AG04449 (cell line): ENCODE measurements around the gene FGF9.
A peak's percentile ranks its signal among the peaks of the same experiment; 100 is the strongest.

Experiments
- CTCF ChIA-PET: fragments of 350-600 bp; formaldehyde crosslinking; extraction: SDS; loops from one replicate; lab custom pipeline; 2021; ENCODE audit warnings: antibody characterized with exemption; lab: Yijun Ruan, JAX
- POLR2A ChIA-PET: fragments of 400-600, 350-600 bp; formaldehyde crosslinking; extraction: SDS; loops from one replicate; lab custom pipeline; 2020; ENCODE audit warnings: antibody characterized with exemption, inconsistent platforms; lab: Yijun Ruan, JAX
- DNase-seq: peaks from one replicate; pipeline ENCODE4 v3.0.0-alpha.2; 2010; ENCODE audit warnings: low read depth, low spot score
- H3K4me3 ChIP-seq: 2 replicates; pipeline ENCODE4 v1.5.1; 2011; ENCODE audit warnings: low read depth, mild to moderate bottlenecking, control low read depth, low read length
- TF ChIP-seq, protein P1 (sequence below): IDR thresholded peaks from one replicate; pipeline ENCODE4 v1.5.1; 2011; ENCODE audit warnings: mild to moderate bottlenecking, moderate library complexity, low read length, control low read depth, inconsistent platforms; ENCODE audit not compliant: insufficient read depth; ENCODE audit errors: missing control alignments

FGF9 gene

DNA sequence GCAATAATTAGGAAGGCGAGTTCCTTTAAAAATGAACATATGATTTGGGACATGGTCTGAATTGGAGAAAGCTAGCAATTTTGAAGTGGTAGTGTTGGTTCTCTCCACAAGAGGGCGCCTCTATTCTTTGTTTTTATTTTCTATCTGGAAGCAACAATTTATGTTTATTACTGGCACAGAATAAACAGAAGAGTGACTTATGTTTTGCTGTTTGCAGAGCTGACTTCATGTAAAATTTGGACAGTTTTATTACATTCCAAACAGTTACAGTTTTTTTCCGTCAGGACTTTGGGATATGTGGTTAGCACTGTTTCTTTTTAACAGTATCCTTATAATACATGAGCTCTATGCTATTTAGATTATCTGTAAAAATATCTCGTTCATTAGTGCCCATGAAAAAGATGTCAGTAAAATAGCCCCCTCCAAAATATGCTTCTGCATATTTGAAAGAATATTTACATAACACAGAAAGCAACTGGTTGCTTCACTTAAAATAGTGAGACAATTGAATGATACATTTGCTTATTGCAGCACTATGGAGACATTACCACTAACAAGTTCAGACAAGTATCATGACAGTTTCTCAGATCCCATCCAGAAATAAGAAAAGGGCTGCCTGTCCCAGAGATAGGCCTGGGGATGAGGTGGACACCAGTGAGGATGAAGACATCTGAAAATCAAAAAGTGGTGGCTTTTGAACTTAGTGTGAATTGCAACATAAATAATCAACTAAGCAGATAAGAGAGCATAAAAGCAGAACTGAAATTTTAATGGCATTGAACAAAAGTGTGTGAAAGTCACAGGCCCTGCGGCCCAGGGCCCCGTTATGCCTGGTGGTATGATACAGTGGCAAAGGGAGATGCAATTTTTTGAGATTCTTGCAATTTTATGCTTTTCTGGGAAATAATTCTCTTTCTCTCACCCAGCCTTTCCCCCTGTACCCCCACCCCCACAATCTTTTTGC, 32.3 kb upstream of the FGF9 start:
- no peak overlapping the region for H3K4me3 ChIP-seq
- no peak for DNase-seq
- TF ChIP-seq, protein P1, sequence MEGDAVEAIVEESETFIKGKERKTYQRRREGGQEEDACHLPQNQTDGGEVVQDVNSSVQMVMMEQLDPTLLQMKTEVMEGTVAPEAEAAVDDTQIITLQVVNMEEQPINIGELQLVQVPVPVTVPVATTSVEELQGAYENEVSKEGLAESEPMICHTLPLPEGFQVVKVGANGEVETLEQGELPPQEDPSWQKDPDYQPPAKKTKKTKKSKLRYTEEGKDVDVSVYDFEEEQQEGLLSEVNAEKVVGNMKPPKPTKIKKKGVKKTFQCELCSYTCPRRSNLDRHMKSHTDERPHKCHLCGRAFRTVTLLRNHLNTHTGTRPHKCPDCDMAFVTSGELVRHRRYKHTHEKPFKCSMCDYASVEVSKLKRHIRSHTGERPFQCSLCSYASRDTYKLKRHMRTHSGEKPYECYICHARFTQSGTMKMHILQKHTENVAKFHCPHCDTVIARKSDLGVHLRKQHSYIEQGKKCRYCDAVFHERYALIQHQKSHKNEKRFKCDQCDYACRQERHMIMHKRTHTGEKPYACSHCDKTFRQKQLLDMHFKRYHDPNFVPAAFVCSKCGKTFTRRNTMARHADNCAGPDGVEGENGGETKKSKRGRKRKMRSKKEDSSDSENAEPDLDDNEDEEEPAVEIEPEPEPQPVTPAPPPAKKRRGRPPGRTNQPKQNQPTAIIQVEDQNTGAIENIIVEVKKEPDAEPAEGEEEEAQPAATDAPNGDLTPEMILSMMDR = peak; percentile 54
- ChIA-PET CTCF (interaction anchor here (0.6 to 5.2 kb wide), 30 partner anchors 8 to 1682 kb away, joined by 3 to 48 read pairs (median 5); no protein-coding TSS in a partner anchor), POLR2A (no interaction called here)

DNA sequence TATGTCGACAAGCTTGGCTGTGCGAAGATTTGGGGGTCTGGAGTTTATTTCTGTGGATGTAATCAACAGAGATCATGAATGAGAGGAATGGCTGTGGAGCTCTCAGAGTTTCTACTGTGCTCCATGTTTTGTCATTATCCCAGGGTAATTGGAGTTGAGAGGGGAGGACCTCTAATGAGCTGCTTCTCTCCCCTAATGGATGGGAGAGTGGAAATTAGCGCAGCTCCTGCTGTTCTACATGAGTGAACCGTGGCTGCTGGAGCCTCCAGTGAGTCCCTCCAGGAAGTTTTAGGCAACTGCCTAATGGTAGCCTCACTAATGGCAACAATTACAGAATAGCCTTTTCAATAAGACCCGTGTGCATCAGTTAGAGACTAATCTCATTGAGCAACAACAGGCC, 31.3 kb upstream of the FGF9 start:
- no peak overlapping the region for H3K4me3 ChIP-seq
- TF ChIP-seq, protein P1 = no peak
- CTCF ChIA-PET = interaction anchor here (1.6 to 5.2 kb wide), 4 partner anchors 11 to 1680 kb away, joined by 5 to 33 read pairs (median 16); no protein-coding TSS in a partner anchor
- POLR2A ChIA-PET = no interaction called here
- no peak for DNase-seq

DNA sequence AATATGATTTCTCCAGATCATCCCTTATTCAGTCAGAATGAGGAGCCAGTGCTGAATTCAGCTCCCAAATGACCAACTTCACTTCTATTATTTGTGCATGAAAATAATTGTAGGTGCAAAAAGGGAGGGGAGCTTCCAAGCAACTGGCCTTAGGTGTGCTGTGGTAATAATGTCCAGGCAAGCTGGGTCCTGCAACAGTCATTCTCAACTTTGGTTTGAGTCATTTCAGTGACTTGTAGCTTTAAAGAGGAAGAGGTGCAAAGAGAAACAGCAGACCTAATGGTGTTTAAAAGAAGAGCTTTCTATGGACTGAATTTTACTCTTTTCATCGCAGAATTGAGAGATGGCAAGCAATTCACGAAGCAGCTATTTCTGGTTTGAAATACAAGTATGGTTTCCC, 29.2 kb upstream of the FGF9 start:
- TF ChIP-seq, protein P1 = no peak
- ChIA-PET POLR2A (no interaction called here), CTCF (interaction anchor here (1.2 to 3.6 kb wide), 2 partner anchors 22 to 1678 kb away, joined by 3 to 13 read pairs; no protein-coding TSS in a partner anchor)
- DNase-seq = no peak
- no peak overlapping the region for H3K4me3 ChIP-seq

DNA sequence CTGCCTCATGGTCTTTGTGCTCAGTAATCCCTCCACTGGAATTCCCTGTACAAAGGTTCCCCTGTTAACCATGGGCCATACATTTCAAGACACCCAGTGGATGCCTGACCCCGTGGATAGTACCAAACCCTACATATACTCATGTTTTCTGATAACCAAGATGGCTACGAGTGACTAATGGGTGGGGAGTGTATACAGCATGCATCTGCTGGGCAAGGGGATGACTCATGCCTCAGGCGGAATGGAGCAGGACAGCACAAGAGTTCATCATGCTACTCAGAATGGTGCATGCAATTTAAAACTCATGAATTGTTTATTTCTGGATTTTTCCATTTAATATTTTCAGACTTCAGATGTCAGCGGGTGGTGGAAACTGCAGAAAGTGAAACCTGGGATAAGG, 13.3 kb upstream of the FGF9 start:
- no peak overlapping the region for H3K4me3 ChIP-seq
- ChIA-PET POLR2A (no interaction called here), CTCF (interaction anchor here (1.7 kb wide), 1 partner anchor 19 kb away, joined by 8 read pairs; no protein-coding TSS in a partner anchor)
- DNase-seq = peak; percentile 7
- TF ChIP-seq, protein P1 = no peak

DNA sequence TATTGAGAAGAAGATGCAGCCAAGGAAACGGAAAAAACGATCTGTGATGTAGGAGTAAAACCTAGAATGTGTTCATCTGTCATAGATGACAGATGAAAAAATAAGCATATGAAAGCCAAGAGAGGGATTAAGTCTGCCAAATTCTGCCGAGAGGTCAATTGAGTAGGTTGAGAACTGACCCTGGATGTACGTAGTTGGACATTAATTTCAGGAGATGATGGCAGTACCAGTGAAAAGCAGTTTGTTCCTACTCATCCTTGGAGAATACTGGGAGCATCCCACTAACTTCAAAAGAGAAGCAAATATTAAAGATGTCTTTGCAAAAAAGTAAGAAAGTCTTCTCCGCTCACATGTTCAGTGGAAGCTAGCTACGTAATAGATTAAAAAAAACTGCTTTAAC, 11.8 kb upstream of the FGF9 start:
- TF ChIP-seq, protein P1 = no peak
- ChIA-PET CTCF (interaction anchor here (1.7 kb wide), 1 partner anchor 21 kb away, joined by 8 read pairs; no protein-coding TSS in a partner anchor), POLR2A (no interaction called here)
- no peak overlapping the region for H3K4me3 ChIP-seq
- DNase-seq = no peak
